Middle frontal gyrus (tissue), 1 donor: ENCODE results near the gene GIPC3.

Experiments
- DNase-seq: peaks from one replicate; pipeline ENCODE4 v3.0.0-alpha.2; 2015; ENCODE audit warnings: low spot score; ENCODE audit errors: extremely low spot score

Gene GIPC3, protein sequence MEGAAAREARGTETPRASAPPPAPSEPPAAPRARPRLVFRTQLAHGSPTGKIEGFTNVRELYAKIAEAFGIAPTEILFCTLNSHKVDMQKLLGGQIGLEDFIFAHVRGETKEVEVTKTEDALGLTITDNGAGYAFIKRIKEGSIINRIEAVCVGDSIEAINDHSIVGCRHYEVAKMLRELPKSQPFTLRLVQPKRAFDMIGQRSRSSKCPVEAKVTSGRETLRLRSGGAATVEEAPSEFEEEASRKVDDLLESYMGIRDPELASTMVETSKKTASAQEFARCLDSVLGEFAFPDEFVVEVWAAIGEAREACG

DNA sequence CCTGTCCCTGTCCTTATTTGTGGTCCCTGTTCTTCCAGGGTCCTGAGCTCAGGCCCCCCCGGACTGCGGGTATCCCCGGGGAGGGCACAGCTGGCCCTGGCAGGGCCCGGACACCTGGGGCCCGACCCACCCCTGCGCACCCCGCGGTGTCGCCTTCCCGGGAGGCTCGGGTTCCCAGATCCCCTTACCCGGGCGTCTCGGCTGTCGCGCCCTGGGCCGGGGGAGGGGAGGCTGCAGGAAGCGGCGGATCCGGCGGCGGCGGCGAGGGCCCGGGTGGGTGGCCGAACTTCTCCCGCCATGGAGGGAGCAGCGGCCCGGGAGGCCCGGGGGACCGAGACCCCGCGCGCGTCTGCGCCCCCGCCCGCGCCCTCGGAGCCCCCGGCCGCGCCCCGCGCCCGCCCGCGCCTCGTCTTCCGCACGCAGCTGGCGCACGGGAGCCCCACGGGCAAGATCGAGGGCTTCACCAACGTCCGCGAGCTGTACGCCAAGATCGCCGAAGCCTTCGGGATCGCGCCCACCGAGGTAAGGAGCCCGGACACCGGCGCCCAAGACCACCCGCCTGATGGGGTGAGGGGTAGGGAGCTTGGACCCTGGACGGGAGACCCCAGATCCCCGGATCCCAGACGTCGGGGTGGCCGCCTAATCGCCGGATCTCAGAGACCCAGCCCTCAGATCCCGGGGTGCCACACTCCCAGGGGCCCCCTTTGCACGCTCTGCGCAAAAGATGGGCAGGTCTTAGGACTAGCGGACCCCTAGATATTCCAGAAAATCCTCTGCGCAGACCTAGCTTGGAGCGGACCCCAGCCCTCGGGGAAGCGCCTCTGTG is at the start of gene GIPC3:
Gene GIPC3, plus strand, starts transcription at position 178 of the 826 bp plus-strand sequence. Its CDS starts 120 bp downstream, at position 298.
- DNase-seq = no peak

DNA sequence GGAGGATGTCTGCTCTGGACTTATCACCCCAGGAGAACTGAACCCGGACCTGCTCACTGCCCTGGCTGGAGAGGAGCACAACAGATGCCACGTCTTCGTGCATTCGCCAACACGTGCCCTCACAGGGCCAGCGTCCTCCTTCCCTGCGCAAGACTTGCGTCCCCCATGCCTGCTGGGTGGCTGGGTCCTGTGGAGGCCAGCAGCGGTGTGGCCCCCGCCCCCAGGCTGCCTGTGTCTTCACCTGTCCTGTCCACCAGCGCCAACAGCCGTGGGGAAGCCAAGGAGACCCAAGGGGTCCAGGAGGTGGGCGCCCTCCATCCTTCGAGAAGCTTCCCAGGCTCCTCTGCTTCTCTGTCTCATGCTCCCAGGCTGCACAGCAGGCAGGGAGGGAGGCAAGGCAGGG is 49.7 kb upstream of the GIPC3 start:
- no peak for DNase-seq

DNA sequence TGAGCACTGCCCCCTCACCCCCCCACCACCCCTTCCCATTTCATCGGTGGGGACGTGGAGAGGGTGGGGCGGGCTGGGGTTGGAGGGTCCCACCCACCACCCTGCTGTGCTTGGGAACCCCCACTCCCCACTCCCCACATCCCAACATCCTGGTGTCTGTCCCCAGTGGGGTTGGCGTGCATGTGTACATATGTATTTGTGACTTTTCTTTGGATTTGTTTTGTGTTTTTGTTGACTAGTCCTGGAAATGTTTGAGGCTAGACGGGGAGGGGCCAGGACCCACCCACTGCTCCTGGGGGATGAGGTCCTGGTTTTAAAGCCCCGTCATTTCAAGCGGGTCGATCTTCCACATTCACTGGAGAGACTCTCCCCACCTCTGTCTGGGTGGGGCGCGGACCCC is 49.3 kb upstream of the GIPC3 start:
- no peak for DNase-seq

DNA sequence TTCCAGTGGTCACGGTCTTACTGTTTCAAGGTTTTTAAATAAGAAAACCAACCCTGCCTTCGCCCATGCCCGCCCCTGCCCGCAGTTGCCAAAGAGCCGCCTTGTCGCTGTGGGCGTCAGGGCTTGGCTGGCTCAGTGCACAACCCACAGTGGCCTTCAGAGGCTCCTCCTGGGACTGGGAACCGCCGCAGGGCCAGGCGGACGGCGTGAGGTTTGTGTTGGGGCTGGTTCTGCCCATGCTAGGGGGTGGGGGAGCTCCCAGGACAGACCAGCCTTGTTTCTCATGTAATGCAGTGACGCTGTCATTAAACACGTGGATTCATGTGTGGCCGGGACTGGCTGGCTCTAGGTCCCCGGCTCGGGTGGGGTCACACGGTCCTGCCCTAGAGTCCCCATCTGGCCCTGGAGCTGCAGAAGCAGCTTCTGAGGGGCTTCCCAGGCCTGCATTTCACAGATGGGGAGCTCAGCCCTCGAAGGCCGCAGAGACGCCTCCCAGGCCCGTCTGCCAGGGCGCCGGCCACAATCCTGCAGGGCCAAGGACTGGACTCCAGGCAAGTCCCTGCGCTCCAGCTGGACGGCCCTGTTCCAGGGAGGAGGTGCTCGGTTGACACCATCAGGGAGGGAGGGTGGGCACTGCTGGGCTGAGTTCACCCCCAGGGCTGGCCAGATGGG is 48.7 kb upstream of the GIPC3 start:
- peak; percentile 54 for DNase-seq

DNA sequence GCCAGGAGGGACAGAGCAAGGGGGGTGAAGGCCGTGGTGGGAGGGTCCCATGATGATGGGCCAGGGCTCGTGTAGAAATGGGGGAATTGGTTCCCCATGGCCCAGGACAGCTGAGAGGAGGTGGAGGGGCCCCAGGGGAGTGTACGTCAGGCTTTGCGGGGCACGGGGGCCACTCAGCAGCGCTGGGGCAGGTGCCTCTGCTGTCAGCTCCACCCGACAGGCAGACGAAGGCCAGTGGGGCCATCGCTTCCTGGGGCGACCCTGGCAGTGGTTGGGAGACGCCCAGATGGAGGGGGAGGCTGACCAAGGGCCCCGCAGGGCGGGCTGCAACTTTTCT is 48.2 kb upstream of the GIPC3 start:
- no peak for DNase-seq

DNA sequence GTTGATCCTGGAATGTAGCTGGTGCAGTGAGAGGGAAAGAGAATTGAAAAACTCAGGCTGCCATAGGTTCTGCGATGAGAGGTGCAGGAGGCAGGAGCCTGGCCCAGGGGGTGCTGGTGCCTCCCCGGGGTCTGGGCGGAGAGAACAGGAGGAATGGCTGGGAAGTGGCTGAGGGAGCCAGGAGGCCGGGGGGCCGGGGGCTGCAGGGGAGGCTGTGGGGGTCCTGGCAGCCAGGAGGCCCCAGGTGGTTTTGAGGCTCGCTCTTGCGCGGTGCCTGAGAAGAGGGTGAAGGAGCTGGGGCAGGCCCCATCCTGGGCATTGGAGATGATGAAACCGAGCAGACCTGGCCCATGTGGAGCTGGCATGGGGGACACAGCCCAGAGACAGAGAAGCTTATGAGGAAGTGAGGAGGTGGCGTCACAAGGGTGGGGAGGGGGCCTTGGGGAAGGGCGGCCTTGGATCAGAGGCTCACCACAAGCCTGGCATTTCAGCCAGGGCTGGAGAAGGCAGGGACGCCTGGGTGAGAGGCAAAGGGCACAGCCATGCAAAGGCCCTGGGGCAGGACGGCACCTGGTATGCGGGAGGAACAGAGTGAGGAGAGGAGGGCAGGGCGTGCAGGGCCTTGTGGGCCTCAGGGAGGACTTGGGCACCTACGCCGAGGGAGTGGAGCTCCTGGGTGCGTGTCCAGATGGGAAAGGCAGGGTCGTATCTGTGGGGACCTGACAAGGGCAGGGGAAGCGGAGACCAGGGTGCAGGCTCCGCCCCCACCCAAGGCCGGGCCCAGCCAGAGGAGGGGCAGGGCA is 47.6 kb upstream of the GIPC3 start:
- DNase-seq = no peak

DNA sequence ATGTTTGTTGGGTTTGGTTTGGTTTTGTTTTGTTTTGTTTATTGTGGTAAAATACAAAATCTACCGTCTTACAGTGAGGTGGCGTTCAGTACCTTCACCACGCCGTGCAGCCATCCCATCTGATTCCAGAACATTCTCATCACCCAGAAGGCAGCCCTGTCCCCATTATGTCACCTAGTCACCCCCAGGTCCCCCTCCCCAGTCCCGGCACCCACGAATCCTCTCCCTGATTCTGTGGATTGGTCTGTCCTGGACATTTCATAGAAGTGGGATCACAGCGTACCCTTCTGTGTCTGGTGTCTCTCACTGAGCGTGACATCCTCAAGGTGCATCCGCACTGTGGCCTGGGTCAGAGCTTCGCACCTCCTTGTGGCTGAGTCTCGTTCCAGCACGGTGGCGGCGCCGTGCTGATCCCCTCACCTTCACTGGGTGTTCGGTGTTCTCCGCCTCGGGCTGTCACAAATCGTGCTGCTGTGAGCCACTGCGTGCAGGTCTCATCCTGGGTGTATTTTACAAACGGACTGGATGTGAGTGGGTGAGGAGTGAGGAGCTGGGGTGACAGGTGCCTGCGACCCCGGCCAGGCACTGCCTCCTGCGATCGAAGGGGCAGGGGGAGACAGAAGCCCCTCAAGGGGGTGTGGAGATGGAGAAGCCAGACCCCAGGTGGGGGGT is 46.9 kb upstream of the GIPC3 start:
- DNase-seq = no peak

DNA sequence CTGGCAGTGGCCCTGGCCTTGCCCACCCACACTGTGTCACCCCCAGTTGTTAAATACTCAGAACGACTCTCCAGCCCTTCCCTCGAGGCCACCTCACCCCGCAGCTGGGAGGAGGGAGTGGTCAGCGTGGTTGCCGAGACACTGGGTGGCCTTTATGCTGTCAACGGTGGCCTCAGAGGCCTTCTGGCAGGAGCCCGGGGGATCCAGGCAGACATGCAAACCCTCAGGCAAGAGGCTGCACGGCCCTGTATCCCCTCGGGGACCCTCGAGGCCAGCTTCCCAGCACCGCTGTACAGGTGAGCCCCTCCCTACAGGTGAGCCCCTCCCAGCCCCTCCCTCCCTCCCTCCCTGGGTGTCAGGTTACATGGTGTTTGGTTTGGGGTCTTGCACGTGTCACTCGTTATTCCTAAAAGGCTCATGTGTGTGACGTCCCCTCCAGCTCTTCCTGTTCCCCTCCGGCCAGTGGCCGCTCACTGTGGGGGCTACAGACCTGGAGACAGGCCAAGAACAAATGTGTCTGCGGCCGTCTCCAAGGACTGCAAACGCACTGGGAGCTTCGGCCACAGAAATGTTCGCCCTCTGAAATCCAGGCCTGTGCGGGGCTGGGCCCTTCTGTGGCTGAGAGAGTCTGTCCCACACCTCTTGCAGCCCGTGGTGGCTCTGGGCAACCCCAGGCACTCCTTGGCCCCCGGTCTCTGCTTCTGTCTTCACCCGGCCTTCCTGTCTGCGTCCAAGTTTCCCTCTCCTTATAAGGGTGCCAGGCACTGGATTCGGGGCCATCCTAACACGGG is 46.1 kb upstream of the GIPC3 start, which contains the start of gene TEKTIP1:
Gene TEKTIP1, plus strand, starts transcription at position 210 of the 791 bp plus-strand sequence. Its CDS starts 4 bp downstream, at position 214.
- no peak for DNase-seq

DNA sequence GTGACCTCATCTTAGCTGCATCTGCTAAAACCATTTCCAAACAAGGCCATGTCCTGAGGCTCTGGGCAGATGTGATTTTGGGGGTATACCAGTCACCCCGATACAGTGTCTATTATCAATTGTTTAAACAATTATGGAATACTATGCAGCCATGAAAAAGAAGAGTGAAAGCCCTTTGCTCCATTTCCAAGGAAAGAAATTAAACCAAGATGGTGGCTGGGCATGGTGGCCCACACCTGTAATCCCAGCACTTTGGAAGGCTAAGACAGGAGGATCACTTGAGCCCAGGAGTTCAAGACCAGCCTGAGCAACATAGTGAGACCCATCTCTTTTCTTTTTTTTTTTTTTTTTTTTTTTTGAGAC is 45.5 kb upstream of the GIPC3 start:
- DNase-seq = no peak

DNA sequence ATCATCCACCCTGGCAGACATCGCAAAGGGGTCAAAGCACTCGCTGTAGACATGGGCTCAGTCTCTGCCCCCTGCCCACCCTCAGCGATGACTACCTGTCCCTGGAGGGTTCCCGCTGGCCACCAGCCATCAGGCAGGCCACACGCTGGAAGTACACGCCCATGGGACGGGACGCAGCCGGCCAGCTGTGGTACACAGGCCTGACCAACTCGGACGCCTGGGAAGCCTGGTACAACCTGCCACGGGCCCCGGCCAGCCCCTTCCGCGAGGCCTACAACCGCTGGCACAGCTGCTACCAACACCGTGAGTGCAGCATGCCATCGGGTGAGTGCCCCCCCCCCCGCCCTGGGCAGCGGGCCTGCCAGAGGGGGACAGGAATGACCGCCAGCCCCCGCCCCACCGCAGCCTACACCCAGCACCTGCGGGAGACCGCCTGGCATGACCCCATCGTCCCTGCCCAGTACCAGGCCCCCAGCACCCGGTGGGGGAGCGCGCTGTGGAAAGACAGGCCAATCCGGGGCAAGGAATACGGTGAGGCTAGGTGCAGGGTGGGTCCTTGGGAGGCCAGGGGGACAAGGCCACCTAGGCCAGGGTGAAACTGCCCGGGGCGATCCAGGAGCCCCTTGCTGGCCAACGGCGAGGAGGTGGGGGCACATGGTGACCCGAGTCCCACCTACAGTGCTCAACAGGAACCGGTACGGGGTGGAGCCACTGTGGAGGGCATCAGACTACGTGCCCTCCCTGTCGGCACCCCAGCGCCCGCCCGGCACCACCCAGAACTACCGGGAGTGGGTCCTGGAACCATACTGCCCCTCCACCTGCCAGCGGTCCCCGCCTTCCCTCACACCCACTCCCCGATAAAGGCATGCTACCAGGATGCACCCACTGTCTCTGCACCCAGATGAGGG is 41.9 kb upstream of the GIPC3 start:
- DNase-seq = no peak

DNA sequence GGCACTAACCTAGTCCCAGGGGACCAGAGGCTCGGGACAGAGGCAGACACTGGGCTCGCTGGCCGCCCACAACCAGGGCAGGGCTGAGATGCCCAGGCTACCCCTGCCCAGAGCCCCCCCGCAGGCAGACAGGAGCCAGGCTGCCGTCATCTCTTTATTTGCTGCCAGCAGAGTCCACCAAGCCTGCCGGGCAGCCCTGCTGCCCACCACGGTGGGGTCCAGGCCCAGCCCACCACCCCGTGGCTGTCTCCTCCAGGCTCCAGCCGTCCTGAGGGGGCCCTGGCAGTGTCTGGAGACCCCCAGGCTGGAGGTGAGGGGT is 41.3 kb upstream of the GIPC3 start:
- DNase-seq = no peak

DNA sequence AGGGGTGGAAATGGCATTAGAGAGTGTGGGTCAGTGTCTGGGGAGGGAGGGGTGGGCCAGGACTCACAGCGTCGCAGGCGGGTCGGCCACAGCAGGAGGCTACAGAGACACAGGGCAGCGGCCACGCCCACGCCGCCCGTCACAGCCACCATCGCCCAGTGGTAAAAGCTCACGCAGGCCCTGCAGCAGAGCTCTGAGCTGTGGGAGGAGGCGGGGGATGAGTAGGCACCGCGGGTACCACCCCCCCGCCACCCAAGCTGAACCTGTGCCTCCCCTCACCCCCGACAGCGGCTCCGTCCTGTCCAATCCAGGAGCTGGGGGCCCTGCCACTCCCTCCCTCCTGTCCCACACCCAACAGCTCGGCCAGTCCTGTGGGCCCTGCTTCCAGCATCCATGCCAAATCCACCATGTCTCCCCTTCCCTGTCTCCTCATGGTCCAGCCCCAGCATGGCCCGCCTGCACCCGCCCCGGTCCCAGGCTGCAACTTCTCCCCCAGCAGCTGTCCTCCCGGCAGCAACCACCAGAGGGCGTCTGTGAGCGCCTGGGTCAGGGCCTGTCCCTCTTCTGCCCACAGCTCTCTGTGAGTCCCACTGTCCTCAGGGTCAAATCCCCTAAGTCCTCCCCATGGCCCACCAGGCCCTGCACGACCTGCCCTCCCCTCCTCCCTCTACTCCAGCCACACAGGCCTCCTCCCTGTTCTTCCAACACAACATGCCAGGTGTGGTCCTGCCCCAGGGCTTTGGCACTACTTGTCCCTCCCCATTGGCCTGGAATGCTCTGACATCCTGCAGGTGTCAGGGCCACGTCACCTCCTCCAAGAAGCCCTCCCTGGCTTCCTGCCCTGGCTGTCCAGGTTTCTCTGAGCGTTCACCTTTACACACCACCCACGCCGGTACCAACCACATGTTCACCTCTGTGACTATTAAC is 40.3 kb upstream of the GIPC3 start:
- peak; percentile 47 for DNase-seq

DNA sequence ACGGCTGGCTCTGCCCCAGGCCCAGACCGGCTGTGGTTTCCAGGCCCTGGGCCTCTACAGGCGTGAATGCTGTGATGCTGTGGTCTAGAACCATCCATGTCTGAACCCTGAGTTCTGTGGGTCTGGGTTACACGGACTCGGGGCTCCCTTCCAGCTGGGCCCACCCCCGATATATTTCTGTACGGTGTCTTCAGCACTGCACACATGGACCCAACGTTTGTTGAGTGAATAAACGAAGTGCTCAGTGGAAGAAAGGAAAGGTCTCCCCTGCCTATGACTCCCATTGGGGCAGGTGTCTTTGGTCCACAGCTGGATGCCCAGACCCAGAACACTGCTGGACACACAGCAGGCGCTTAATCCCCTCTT is 39.6 kb upstream of the GIPC3 start:
- no peak for DNase-seq

DNA sequence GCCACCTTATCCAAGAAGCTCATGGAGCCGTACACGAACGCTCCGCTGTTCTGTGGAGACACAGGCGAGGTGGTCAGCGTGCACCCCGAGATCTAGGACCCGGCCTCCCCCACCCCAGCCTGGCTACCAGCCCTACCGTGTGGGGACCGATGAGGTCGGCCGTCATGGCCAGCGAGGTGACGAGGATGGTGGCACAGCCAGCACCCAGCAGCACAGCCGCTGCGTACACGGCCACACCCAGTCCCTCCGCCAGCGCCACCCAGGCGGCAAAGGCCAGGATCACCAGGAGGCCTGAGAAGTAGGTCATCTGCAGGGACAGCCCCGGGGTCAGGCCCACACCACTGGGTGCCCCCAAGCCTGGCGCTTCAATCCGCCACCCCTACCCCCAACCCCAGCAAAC is 39.2 kb upstream of the GIPC3 start:
- no peak for DNase-seq

DNA sequence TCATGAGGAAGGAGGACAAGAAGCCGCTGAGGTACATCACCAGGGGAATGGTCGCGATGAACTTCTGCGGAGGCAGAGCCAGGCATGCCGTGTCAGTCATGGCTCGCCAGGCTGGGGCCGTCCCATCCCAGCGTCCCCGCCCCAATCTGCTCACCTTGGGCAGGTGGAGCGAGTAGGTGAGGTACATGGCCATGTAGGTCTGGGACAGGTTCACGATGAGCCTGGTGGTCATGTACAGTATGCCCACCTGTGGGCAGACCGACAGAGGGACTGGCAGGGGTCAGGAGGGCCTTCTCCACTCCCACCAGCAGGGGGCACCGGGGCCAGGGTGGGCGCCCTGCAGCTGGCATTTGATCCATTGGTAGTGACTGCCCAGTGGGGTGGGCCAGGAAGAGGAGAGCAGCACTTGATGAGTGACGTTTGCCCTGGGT is 38.0 kb upstream of the GIPC3 start:
- DNase-seq = no peak

DNA sequence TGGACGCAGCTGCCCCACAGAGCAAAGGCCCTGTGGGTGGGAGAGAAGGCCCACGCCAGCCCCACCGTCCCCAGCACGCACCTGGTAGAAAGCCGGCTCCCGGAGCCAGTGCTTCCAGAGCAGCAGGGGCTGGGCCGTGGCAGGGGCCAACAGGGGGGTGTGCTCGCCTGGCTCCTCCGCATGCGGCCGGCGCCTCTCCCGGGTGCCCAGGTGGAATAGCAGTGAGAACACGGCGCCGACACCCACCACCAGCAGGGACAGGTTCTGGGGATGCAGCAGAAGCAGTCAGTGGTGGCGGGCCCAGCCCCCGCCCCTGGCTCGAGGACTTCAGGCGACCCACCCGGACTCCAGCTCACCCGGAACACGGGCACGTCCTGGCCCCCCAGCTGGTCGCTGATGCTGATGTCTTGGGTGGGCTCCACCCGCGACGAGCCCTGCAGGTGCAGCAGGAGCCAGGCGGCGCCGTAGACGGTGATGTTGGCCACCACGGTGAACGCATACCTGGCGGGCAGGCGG is 37.5 kb upstream of the GIPC3 start:
- DNase-seq = no peak

DNA sequence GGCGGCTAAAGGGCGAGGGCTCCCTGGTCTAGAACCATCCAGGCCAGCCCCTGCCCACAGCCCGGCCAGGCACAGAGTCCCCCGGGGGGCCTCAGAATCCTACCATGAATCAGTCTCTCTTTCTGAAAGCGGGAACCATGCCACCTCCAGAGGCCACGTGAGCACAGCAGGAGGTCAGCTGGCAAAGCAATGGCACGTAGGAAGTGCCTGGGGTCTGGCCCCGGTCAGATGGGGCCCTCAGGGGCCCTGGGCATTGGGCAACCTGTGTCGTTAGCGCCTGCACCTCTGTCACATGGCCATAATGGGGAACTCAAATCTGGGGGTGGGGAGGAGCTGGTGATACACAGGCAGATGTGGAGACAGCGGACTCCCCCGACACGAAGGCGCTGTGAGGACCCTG is 36.7 kb upstream of the GIPC3 start:
- DNase-seq = no peak

DNA sequence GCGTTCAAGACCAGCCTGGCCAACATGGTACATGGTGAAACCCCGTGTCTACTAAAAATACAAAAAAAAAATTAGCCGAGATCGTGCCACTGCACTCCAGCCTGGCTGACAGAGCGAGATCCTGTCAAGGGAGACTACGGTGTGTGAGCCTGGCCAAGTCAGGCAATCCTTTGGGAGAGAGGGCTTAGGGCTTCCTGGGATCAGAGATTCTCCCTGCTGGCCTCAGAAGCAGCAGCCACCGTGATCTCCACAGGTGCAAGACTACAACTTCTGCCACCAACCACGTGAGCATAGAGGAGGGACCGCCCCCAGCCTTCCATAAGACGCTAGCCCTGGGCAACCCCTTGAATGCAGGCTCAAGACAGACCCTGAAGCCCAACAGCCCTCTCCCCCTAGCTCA is 35.5 kb upstream of the GIPC3 start:
- DNase-seq = no peak
